Measurements from ENCODE around the gene RAP1GAP2.

- TF ChIP-seq, protein P1, sequence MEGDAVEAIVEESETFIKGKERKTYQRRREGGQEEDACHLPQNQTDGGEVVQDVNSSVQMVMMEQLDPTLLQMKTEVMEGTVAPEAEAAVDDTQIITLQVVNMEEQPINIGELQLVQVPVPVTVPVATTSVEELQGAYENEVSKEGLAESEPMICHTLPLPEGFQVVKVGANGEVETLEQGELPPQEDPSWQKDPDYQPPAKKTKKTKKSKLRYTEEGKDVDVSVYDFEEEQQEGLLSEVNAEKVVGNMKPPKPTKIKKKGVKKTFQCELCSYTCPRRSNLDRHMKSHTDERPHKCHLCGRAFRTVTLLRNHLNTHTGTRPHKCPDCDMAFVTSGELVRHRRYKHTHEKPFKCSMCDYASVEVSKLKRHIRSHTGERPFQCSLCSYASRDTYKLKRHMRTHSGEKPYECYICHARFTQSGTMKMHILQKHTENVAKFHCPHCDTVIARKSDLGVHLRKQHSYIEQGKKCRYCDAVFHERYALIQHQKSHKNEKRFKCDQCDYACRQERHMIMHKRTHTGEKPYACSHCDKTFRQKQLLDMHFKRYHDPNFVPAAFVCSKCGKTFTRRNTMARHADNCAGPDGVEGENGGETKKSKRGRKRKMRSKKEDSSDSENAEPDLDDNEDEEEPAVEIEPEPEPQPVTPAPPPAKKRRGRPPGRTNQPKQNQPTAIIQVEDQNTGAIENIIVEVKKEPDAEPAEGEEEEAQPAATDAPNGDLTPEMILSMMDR (IDR thresholded peaks at IDR 0.05): no peak
- TF ChIP-seq EZH2 (IDR thresholded peaks at IDR 0.05) (no peak), EZH2phosphoT487 (IDR thresholded peaks at IDR 0.05) (no peak)
Observed at GRCh38 chr17:3003296-3004149, 207.3 kb downstream of the RAP1GAP2 start.

All from neural progenitor cell (in vitro differentiated cells).